GM19452 (cell line): ENCODE results near the gene AFF3.

Experiments used
- ATAC-seq: cut with Tn5 transposase; IDR thresholded peaks from one replicate; pipeline ENCODE4 v1.9.1; 2021; ENCODE audit not compliant: unreplicated experiment

AFF3 gene

GRCh38 chr2:100072503-100072902 lies 69.9 kb downstream of the AFF3 start:
- no peak for ATAC-seq

GRCh38 chr2:100071335-100072043 lies 70.9 kb downstream of the AFF3 start:
- no peak for ATAC-seq

GRCh38 chr2:100070078-100070477 lies 72.3 kb downstream of the AFF3 start:
- ATAC-seq = no peak

- ATAC-seq = no peak
Measured at GRCh38 chr2:100068395-100068794, 74.0 kb downstream of the AFF3 start.

GRCh38 chr2:100067784-100068183 lies 74.6 kb downstream of the AFF3 start:
- no peak for ATAC-seq

GRCh38 chr2:100066856-100067255 lies 75.5 kb downstream of the AFF3 start:
- ATAC-seq = no peak

GRCh38 chr2:100066246-100066645 lies 76.1 kb downstream of the AFF3 start:
- ATAC-seq = no peak

- ATAC-seq = no peak
Measured at GRCh38 chr2:100064592-100065428, 77.6 kb downstream of the AFF3 start.

GRCh38 chr2:100064165-100064564 lies 78.2 kb downstream of the AFF3 start:
- ATAC-seq = no peak

GRCh38 chr2:100063459-100063953 lies 78.9 kb downstream of the AFF3 start:
- no peak for ATAC-seq

- ATAC-seq = no peak
Measured at GRCh38 chr2:100062336-100062735, 80.1 kb downstream of the AFF3 start.

- ATAC-seq = no peak
Measured at GRCh38 chr2:100060875-100061274, 81.5 kb downstream of the AFF3 start.

GRCh38 chr2:100059638-100060037 lies 82.8 kb downstream of the AFF3 start:
- no peak for ATAC-seq

- no peak for ATAC-seq
Measured at GRCh38 chr2:100057901-100058261, 84.5 kb downstream of the AFF3 start.

- ATAC-seq = no peak
Measured at GRCh38 chr2:100054426-100054825, 88.0 kb downstream of the AFF3 start.

- ATAC-seq = no peak
Measured at GRCh38 chr2:100053087-100053885, 89.1 kb downstream of the AFF3 start.

GRCh38 chr2:100052650-100053049 lies 89.7 kb downstream of the AFF3 start:
- ATAC-seq = no peak

- ATAC-seq = no peak
Measured at GRCh38 chr2:100051253-100051652, 91.1 kb downstream of the AFF3 start.

- ATAC-seq = no peak
Measured at GRCh38 chr2:100050685-100051084, 91.7 kb downstream of the AFF3 start.

GRCh38 chr2:100046961-100047947 lies 95.1 kb downstream of the AFF3 start:
- no peak for ATAC-seq
